Testis (tissue), 2 donors: ENCODE results near the gene TTC33.

Source experiments
- CTCF ChIP-seq, 3 experiments: fragments of 450-650 bp in 2 of 3; fragments of 200-600 bp in 1 of 3; sonication (generic) in 1 of 3; IDR thresholded peaks; one replicate each; pipeline ENCODE4 v1.5.1; 2016 to 2019; ENCODE audit warnings: antibody characterized with exemption in 3 of 3, mild to moderate bottlenecking in 2 of 3, moderate library complexity in 1 of 3
- POLR2A ChIP-seq: fragments of 450-650 bp; IDR thresholded peaks from one replicate; pipeline ENCODE4 v1.6.1; 2017; ENCODE audit warnings: antibody characterized with exemption, mild to moderate bottlenecking, moderate library complexity

- TF ChIP-seq CTCF (IDR thresholded peaks at IDR 0.05): no peak
- TF ChIP-seq POLR2A: no peak
These were observed 207.7 kb downstream of the TTC33 start for GRCh38 chr5:40547994-40548575.
